HG02973 (cell line): ENCODE data around the gene TIGD7.
"Not testable (repeated sequence)": the region's sequence is repeated elsewhere in the genome, so short reads cannot be mapped to it uniquely, and the experiment has no call there.

Source experiments
- ATAC-seq: cut with Tn5 transposase; IDR thresholded peaks from one replicate; pipeline ENCODE4 v1.9.1; 2021; ENCODE audit warnings: moderate library complexity; ENCODE audit not compliant: unreplicated experiment

Gene TIGD7

DNA sequence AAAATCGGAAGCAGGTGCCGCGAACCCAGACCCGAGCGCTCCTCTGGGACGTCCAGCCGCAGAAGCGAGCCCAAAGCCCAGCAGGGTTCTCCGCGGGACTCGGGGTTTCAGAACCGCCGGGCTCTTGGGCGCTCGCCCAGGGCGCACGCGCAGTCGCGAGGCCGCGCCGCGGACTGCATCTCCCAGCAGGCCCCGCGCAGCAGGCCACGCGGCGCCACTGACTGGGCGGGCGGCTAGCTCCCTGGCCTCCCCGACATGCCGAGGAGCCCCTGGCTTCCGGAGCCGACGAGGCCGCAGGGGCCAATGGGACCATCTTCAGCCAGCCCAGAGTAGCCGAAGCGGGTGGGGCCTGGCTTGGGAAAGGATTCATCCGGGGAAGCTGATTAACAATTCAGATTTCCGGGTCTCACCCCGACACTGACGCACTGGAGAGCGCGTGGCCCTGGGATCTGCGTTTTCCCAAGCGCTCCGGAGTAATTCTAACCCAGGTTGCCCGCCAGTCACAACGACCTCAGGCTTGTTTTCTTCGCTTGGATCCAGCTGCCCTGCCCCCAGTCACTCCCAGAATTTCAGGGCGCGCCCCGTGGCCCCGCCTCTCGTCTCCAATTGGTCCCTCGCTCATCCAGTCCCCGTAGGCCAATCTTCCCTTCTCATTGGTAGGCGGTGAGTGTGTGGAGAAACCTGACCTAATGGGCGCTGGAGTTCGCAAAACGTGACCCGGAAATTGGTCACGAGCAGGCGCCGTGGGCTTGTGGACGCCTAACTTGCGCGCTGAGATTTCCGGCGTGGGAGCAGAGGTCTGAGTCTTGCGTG is 22.3 kb downstream of the TIGD7 start, which contains the start of gene ZNF263:
ZNF263 (plus strand) TSS at position 762 of the 813 bp plus-strand sequence. CDS start 328 bp downstream, outside the sequence.
- ATAC-seq = peak; percentile 69

DNA sequence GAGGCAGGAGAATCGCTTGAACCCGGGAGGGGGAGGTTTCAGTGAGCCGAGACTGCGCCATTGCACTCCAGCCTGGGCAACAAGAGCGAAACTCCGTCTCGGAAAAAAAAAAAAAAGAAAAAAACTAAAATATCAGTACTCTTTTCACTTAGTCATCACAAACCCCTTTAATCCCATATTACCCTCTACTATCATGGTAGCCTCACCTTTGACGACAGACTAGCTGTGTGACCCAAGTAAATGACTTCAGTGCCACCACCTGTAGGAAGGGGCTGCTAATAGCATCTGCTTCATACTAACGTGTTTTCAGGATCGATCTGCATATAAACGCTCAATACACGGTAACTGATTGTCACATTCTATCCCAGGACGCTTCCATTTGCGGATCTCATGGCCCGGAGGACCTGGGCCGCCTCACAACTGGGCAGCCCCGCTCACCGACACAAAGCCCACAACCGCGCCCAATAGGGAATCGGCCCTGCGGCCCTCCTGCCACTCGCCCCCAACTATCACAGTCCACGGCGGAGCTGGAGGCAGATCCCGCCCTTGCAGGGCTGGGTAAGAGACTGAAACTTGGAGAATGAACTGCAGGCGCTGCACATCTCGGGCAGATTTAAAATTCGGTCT is 23.0 kb downstream of the TIGD7 start:
- peak; percentile 13 for ATAC-seq

DNA sequence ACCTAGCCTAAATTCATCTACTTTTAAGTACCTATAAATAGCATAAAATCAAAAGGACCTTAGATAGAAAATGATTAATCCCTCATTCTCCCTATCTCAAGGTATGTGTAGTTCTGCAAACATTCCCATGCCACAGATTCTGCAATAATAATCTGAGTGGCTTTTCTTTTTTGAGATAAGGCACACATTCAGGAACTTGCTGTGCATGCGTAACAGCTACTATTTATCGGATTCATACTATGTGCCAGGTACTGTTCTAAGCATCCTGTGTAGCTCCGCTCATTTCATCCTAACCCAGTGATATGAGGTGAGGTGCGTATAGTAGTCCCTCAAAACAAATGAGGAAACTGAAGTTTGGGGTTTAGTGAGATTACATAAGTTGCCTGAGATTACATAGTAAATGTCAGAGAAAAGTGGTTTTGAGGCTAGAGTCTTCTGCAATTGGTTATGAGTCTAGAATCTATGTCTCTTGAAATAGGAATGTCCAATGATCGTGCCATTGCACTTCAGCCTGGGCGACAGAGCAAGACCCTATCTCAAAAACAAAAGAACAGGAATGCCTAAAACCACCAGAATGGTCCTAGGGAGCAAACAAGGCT is 23.9 kb downstream of the TIGD7 start:
- no peak for ATAC-seq

DNA sequence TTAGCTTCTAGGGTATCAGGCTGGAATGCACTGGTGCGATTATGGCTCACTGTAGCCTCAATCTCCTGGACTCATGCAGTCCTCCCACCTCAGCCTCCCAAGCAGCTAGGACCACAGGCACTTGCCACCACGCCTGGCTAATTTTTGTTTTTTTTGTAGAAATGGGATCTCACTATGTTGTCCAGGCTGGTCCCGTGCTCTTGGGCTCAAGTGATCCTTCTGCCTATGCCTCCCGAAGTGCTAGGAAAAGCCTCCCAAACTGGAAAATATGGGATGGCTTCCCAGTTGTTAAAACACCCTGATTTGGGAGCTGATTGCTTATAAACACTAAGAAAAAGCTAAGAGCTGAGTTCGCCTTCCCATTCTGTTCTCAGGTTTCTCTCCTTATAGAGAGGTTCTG is 28.6 kb downstream of the TIGD7 start:
- no peak for ATAC-seq

DNA sequence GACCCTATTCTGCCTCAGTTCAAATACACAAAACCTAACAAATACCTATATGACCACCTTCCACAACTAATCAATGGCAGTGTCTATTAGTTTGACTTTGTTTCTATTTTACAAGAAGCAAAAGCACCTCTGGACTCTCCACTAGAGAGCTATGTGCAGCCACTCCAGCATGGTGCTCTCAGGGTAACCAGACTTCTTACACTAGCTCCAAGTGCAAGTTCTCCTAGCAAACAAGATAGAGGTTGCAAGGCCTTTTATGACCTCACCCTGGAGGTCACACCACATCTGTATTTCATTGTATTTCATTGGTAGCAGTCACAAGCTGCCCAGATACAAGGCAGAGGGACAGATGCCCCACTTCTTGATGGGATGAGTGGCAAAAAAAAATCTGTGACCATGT is 30.3 kb downstream of the TIGD7 start:
- no peak for ATAC-seq

DNA sequence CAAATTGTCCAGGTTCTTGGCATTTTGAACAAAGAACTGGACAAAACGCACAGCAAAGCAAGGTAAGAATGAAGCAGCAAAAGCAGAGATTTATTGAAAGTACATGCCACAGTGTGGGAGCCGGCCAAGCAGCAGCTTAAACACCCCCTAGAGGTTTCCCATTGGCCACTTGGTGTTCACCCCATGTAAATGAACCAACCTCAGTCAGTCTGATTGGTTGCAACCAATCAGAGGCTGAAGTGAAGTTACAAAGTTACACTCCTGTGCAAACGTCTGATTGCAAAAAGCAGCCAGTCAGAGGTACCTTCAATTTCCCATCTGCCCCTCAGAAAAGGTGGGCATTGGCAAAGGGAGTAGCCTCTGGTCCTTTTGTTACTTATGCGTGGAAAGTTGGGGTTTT is 30.7 kb downstream of the TIGD7 start:
- ATAC-seq = no peak

DNA sequence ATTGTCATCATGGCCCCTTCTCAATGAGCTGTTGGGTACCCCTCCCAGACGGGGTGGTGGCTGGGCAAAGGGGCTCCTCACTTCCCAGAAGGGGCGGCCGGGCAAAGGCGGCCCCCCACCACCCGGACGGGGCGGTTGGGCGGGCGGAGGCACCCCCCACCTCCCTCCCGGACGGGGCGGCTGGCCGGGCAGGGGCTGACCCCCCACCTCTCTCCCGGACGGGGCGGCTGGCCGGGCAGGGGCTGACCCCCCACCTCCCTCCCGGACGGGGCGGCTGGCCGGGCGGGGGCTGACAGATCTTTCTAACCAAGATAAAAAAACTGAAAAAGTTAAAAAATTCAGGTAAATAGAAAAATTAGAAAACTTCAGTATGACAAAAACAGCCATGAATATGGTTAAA is 33.9 kb downstream of the TIGD7 start:
- ATAC-seq = not testable (repeated sequence)

DNA sequence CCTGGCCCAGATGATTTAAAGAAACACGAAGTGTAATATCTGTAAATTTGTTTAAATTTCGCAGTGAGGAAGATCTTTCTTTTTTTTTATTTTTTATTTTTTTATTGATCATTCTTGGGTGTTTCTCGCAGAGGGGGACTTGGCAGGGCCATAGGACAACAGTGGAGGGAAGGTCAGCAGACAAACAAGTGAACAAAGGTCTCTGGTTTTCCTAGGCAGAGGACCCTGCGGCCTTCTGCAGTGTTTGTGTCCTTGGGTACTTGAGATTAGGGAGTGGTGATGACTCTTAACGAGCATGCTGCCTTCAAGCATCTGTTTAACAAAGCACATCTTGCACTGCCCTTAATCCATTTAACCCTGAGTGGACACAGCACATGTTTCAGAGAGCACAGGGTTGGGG is 34.5 kb downstream of the TIGD7 start:
- ATAC-seq = not testable (repeated sequence)

DNA sequence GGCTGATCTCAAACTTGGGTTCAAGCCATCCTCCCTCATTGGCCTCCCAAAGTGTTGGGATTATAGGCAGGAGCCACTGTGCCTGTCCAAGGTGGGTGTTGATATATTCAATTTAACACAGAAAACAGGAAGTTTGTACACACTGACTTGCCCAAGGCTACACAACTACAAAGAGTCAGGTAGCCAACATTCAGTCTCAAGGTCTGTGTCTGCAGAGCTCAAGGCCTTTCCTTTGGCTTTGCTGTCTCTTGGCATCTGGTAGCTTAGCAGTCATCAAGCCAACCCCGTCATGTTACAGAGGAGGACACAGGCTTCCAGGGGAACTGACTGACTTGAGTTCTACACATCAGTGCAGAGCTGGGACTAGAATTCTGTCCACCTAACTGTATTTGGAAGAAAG is 36.9 kb downstream of the TIGD7 start:
- ATAC-seq = no peak

DNA sequence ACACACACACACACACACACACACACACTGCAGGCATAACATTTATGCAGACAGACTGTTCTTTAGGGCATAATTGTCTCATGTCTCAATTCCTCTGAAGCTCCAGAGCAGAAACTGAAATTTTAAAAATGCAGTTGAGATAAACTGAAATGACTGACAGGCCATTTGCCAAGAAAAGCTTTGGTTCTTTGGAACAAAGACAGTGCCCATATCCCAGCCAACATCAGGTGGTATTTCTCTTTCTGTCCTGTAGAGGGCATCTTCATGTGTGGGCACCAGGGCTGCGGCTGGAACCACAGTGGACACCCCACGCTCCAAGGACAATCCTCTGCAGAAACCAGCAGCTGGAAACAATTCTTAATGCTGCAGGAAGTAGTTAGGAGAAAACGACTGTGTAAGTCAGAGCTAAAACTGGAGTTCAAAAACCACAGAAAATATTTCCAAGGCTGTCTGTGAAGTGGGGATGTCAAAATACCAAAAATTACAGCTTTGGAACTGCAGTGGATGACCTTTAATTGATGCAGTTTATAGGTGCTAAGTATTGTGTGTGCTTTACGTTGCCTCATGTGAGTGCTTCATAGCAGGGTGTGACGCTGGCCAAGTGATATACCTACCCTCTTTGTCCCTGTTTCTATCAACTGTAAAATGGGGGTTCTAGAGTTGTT is 38.2 kb downstream of the TIGD7 start:
- no peak for ATAC-seq

DNA sequence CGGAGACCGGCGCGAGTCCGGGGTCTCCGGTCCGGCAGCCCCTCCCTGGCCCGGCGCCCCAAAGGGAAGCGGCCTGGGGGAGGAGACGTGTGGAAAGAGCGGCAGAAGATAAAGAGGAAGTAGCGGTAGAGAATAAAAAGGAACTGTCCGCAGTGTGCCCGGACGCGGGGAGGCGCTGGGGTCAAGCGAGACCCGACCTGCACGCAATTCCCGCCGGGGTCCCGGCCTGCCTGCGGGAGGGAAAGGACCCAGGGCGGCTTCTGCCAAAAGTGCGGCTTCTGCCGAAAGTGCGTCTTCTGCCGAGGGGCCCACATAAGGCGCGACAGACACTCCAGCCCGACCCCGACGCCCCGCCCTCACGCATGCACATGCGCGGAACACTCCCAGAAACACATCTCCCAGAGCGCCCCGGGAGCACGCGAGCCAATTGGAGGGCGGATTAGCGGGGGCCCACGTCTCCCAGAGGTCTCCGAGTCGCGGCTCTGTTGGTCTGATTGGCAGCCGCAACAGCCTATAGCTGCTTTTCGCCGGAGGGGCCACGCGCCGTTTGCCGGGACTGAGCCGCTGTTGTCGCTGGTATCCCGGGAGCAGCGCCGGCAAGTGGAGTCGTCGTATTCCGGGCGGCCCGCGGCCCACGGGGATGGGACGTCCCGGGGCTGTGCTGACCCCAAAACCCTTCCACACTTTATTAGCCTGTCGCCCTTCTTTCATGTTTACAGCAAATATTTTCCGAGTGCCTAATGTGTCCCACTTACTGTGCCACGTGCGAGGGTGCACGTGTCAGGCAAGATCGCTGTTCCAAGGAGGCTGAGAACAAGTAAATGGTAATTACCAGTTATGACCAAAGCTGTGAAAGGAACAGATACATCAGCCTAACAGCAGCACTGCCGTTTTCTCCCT is 40.8 kb downstream of the TIGD7 start:
- peak; percentile 78 for ATAC-seq

DNA sequence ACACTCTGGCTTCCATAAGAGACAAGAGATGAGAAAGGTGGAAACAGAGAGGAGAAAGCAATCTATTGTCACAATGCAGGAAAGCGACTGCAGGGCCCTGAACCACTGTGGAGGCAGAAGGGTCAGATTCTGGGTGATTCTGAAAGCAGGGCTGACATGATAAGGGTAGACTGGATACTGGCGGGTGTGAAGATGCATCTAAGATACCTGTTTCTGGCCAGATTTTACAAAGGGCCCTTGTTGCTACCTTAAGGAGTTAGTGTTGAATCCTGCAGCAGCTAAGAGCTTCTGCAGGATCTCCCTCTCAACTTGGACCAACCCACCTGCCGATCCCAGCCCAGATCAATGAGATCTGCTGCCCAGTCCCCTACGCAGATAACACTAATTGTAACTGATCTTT is 42.7 kb downstream of the TIGD7 start:
- ATAC-seq = no peak

DNA sequence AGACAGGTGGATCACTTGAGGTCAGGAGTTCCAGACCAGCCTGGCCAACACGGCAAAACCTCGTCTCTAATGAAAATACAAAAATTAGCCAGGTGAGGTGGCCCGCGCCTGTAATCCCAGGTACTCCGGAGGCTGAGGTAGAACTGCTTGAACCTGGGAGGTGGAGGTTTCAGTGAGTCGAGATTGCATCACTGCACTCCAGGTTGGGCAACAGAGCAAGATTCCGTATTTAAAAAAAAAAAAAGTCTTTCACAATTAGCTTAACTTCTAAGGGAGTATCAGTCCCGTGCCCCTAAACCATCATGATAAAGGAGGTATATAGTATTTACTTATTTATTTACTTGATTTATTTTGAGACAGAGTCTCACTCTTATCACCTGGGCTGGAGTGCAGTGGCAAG is 45.4 kb downstream of the TIGD7 start:
- ATAC-seq = no peak

DNA sequence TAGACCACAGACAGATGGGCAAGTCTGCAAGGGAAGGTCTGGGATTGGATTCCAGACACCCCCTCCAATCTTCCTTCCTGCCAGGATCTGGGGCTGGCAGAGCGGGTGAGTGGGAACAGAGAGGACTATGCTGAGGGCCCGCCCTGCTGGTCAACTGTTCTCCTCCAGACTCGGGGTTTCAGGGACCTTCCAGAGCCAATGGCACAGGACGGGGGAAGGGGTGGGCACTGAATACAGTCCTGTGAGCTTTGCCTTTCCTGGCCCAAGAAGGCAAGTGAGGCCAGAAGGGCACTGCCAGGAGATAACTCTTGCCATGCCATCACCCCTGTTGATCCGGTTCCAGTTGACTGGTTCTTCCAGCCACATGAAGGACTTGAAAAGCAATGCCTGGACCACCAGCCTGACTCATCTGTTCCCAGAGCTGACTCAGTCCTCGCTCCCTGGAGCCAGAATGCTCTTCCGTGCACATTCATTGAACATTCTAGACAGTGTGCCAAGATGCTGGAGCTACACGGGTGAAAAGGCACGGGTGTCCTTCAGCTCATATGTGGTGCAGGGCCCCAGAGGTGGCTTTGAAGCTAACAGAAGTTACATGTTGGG is 48.3 kb downstream of the TIGD7 start:
- no peak for ATAC-seq

DNA sequence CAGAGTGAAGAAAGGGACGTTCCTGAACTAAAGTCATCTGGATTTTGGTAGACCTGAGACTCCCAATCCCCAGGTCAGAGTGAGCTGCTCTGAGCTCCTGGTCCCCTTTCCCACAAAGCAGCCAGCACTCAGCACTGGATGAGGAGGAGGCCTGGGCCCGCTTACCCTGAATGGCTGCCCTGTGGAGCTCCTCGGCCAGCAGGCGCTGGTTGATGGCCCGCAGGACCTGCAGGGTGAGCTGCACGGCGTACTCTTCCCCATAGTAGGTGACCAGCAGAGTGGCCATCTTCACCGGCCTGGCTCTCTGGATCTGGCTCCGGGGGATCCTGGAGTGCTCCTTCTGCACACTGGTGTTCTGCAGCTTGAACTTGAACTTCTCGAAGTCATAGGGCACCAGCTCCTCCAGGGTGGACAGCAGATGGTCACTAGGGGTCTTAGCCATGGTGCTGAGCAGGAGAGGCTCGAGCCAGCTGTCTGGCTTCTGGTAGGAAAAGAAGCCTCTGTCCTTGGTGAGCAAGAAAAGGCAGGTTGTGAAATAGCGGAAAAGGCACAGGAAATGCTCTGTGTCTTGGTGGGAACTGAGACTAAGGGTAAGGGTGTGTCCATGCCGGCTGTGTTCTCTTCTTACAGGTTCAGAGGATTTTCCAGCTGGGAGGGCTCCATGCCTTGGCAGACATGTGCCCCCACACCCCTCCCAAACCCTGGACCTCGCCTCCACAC is 48.9 kb downstream of the TIGD7 start, which contains the start of gene MEFV:
MEFV (minus strand) TSS at position 488 of the 720 bp plus-strand sequence; CDS start at position 442, 46 bp downstream.
- ATAC-seq = no peak

DNA sequence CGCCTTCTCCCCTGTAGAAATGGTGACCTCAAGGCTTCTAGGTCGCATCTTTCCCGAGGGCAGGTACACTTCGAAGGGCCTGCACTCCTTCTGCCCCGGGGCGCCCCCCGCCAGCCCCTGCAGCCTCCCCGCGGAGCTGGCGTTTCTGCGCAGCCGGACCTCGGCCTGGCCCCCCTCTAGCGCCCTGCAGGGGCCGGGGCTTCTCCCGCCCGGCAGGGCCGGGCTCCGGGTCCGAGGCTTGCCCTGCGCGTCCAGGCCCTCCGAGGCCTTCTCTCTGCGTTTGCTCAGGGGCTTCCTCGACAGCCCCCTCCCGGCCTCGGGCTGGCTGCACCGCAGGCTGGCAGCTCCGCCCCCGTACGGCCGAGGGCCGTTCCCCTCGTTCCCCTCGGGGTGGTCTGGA is 50.9 kb downstream of the TIGD7 start:
- ATAC-seq = no peak

DNA sequence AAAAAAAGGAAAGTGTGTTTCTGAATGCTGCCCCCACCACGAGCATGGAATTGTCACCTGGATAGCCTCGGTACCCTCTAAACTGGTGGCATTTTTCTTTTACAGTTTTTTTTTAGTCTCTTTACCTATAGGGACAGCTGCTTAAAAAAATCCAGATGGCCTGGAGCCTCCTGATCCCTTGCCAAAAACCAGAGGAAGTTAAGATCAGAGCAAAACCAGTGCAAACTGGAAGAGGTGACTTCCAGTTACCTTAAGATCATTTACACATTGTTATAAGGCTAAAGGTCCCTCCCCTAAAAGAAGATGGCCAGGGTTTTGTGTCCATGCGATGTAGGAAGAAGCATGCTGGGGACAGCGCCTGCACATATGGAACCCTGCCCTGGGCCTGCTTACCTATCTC is 52.3 kb downstream of the TIGD7 start:
- ATAC-seq = no peak

DNA sequence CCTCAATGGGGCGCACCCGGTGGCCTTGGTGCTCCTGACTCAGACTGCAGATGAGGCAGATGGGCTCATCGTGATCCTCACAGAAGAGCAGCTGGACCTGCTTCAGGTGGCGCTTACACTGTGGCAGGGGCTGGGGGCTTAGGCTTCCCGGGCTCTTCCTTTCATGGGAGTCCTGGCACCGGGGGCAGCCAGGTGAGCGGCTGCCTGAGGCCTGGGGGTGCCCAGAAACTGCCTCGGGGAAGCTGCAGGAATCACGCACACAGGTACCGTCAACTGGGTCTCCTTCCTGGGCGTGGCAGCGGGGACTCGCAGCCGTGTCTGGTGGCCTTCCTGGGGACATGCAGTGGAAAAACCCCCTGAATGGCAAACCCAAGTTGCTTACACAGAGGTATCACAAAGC is 55.8 kb downstream of the TIGD7 start:
- ATAC-seq = no peak

DNA sequence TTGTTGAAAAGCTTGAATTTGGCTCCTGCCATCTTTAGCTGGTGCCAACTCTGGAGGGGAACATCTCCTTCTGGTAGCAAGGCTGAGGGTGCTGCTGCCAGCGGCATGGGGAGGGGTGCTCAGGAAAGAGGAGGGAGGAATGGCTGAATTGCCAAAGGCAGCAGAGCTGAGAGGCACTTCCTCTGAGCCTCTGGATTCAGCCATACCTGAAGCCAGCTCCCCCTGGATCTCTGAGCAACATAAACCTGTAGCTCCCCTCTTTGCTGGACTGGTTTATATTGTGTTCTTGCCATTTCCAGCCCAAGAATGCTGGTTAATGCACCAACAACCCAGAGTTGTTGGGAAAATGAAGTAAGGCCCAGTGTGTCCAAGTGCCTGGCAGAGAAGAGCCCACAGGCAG is 56.2 kb downstream of the TIGD7 start:
- ATAC-seq = no peak
